ENCODE results near the gene PRDX2. TPM values are rescaled to one million over a fixed set of nuclear protein-coding genes. Genes with fewer than 3 reads are reported as not detected.

PRDX2 gene
- total and polyA plus RNA-seq, 2 of the 4 experiments (the other 2 are of a cell fraction) = 371 to 378 TPM

GRCh38 chr19:12791345-12792050 is 10.1 kb downstream of the PRDX2 start, which contains the start of gene JUNB (continued):
- no peak for TF ChIP-seq ELK1 (IDR thresholded peaks at IDR 0.05; ENCODE audit: borderline replicate concordance, low read depth, low read length)
